VCaP (cell line): Measurements from ENCODE around the gene LOXL1.
A peak's percentile ranks its signal among the peaks of the same experiment; 100 is the strongest.

Experiments
- H3K27ac ChIP-seq: fragments of 450-650 bp; 2 replicates; pipeline ENCODE4 v1.5.1; 2017
- CTCF ChIP-seq: fragments of 450-650 bp; conservative IDR thresholded peaks from 2 replicates; pipeline ENCODE4 v1.5.1; 2017; ENCODE audit warnings: mild to moderate bottlenecking, moderate library complexity

The LOXL1 gene

DNA sequence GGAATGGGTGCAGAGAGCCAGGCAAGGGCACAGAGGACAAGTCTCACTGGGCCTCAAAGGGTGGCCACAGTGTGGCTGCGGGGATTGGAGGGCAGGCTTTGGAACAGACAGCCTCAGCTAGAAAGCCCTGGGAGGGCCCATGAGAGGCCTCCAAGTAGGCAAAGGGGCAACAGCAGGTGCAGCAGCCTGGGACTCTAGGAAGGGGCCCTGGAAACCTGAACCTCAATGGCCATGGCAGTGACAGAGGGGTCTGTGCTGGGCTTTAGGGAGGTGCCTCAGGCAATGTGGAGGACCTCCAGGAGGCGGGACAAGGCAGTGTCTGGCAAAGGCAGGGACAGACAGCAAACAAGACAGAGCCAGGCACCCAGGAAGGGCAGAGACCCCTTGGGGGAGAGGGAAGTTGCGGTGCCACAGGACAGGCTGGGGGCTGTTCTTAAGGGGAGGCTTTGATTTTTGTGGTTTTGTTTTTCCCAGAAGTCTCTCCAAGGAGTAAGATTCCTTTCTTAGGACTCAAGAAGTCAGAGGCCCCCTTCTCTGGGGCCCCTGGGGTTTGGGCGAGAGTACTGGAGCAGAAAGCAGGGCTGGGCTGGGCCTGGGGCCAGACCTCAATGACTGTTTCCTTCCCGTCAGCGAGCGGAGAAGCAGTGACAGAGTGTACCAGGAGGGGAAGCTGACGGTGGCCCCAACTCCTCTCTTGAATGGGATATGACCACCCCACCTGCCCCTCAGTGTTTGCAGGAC is 56.1 kb downstream of the LOXL1 start:
- peak overlapping the region; percentile 76 for H3K27ac ChIP-seq

GRCh38 chr15:73983211-73983727 is 57.0 kb downstream of the LOXL1 start:
- TF ChIP-seq CTCF = no peak
- H3K27ac ChIP-seq = peak overlapping the region; percentile 76

More for the DNA sequence above, 56.1 kb downstream of the LOXL1 start:
- TF ChIP-seq CTCF = no peak

GRCh38 chr15:73983773-73984172 is 57.5 kb downstream of the LOXL1 start:
- peak overlapping the region; percentile 76 for H3K27ac ChIP-seq
- no peak for TF ChIP-seq CTCF

GRCh38 chr15:73984208-73984979 is 58.1 kb downstream of the LOXL1 start:
- no peak for TF ChIP-seq CTCF
- peak overlapping the region; percentile 76 for H3K27ac ChIP-seq

GRCh38 chr15:73985101-73985873 is 59.0 kb downstream of the LOXL1 start:
- no peak for TF ChIP-seq CTCF
- H3K27ac ChIP-seq = no peak overlapping the region

- H3K27ac ChIP-seq = no peak overlapping the region
- no peak for TF ChIP-seq CTCF
These were observed 60.0 kb downstream of the LOXL1 start for GRCh38 chr15:73986055-73986775.
